GM12864 (cell line): ENCODE results near the gene IFT27.

Experiments
- DNase-seq: peaks from one replicate; pipeline ENCODE4 v3.0.0-alpha.2; 2011; ENCODE audit warnings: low read depth
- H3K4me3 ChIP-seq: 2 replicates; pipeline ENCODE4 v1.5.1; 2011; ENCODE audit warnings: mild to moderate bottlenecking, low read depth, low read length, control low read depth
- CTCF ChIP-seq: IDR thresholded peaks from 2 replicates; pipeline ENCODE4 v1.5.1; 2011; ENCODE audit warnings: low read depth, mild to moderate bottlenecking, moderate library complexity, low read length, control low read depth, inconsistent platforms; ENCODE audit errors: missing control alignments

The IFT27 gene

GRCh38 chr22:36744791-36745190, 31.1 kb downstream of the IFT27 start:
- DNase-seq, result no peak
- H3K4me3 ChIP-seq, result no peak overlapping the region
- no peak for TF ChIP-seq CTCF

GRCh38 chr22:36744413-36744765, 31.5 kb downstream of the IFT27 start:
- DNase-seq, result no peak
- TF ChIP-seq CTCF, result no peak
- H3K4me3 ChIP-seq, result no peak overlapping the region

- no peak for DNase-seq
- H3K4me3 ChIP-seq, result no peak overlapping the region
- TF ChIP-seq CTCF, result no peak
Observed at GRCh38 chr22:36743591-36744412, 32.1 kb downstream of the IFT27 start.

GRCh38 chr22:36743011-36743410, 32.9 kb downstream of the IFT27 start:
- DNase-seq, result no peak
- TF ChIP-seq CTCF, result no peak
- no peak overlapping the region for H3K4me3 ChIP-seq

DNA sequence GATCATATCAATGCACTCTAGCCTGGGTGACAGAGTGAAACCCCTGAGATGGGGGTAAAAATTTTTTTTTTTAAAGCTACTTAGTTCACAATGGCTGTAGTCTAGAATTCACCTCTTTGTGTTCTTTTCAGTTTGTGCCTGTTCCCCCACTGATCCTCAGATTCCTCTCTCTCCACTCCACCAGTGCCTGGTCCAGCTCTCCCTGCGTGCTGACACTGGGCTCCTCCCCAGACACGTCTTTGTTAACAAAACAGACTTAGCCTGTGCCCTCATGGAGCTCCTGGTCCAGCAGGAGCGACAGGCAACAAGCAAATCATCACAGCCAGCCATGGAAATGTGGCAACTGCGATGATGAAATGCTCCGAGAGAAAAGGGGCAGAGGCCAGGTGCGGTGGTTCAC, 34.0 kb downstream of the IFT27 start:
- H3K4me3 ChIP-seq, result no peak overlapping the region
- no peak for TF ChIP-seq CTCF
- DNase-seq, result no peak

DNA sequence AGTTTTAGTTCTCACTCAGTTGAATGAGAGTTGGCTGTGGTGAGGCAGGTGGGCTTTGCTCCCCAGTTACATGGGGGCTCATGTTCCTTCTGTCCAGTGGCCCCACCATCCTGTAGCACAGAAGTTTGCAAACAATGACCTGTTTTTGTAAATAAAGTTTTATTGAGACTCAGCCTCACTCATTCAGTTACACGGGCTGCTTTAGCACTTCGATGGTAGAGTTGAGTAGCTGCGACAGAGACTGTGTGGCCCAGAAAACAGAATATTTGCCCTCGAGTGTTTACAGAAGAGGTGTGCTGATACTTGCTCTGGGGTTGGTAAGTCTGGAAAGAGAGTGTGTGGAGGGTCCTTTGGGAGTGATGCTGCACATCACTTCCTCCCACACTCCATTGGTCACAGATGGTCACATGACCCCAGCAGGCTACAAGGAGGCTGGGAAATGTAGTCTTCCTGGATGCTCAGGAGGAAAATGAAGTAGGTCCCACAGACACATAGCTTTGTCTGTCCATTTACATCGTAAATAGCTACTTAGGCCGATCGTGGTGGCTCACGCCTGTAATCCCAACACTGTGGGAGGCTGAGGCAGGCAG, 34.6 kb downstream of the IFT27 start:
- no peak for DNase-seq
- no peak overlapping the region for H3K4me3 ChIP-seq
- TF ChIP-seq CTCF, result no peak

GRCh38 chr22:36740716-36741115, 35.2 kb downstream of the IFT27 start:
- no peak overlapping the region for H3K4me3 ChIP-seq
- DNase-seq, result no peak
- TF ChIP-seq CTCF, result no peak
